Epithelial cell of esophagus (primary cell): Measurements from ENCODE around the gene TTC33.
A peak's percentile ranks its signal among the peaks of the same experiment; 100 is the strongest.

Source experiments
- DNase-seq: peaks from one replicate; pipeline ENCODE4 v3.0.0; 2010; ENCODE audit warnings: low read depth
- H3K4me3 ChIP-seq: 2 replicates; pipeline ENCODE4 v1.5.1; 2011; ENCODE audit warnings: mild to moderate bottlenecking, low read length, control low read depth
- CTCF ChIP-seq: IDR thresholded peaks from 2 replicates; pipeline ENCODE4 v1.5.1; 2011; ENCODE audit warnings: low read depth, mild to moderate bottlenecking, low read length, control low read depth, inconsistent platforms; ENCODE audit not compliant: insufficient read depth; ENCODE audit errors: missing control alignments

The TTC33 gene

GRCh38 chr5:40575921-40576320, 179.8 kb downstream of the TTC33 start:
- no peak overlapping the region for H3K4me3 ChIP-seq
- no peak for DNase-seq
- TF ChIP-seq CTCF = no peak

GRCh38 chr5:40575411-40575810, 180.3 kb downstream of the TTC33 start:
- DNase-seq = no peak
- H3K4me3 ChIP-seq = no peak overlapping the region
- TF ChIP-seq CTCF = no peak

- TF ChIP-seq CTCF = no peak
- DNase-seq = no peak
These were observed 182.8 kb downstream of the TTC33 start for GRCh38 chr5:40572937-40573336.

GRCh38 chr5:40572391-40572790, 183.4 kb downstream of the TTC33 start:
- DNase-seq = no peak
- H3K4me3 ChIP-seq = no peak overlapping the region
- no peak for TF ChIP-seq CTCF

More at GRCh38 chr5:40572937-40573336, 182.8 kb downstream of the TTC33 start:
- no peak overlapping the region for H3K4me3 ChIP-seq

GRCh38 chr5:40571729-40572128, 184.0 kb downstream of the TTC33 start:
- H3K4me3 ChIP-seq = no peak overlapping the region
- no peak for DNase-seq
- TF ChIP-seq CTCF = no peak

- H3K4me3 ChIP-seq = no peak overlapping the region
- no peak for TF ChIP-seq CTCF
- peak; percentile 79 for DNase-seq
These were observed 185.2 kb downstream of the TTC33 start for GRCh38 chr5:40570408-40571129.
